HEK293T (cell line): Measurements from ENCODE around the gene AP5Z1.

Experiments
- CTCF ChIA-PET: fragments of 350-600 bp; formaldehyde crosslinking; extraction: SDS; loops from one replicate; lab custom pipeline; 2021; ENCODE audit warnings: antibody characterized with exemption, inconsistent platforms; lab: Yijun Ruan, JAX
- POLR2A ChIA-PET: fragments of 350-600 bp; formaldehyde crosslinking; extraction: SDS; loops from one replicate; lab custom pipeline; 2020; ENCODE audit warnings: antibody characterized with exemption, inconsistent platforms; lab: Yijun Ruan, JAX
- DNase-seq: peaks from one replicate; pipeline ENCODE4 v3.0.0; 2012; ENCODE audit warnings: mixed read lengths; ENCODE audit errors: extremely low spot score
- ARNT ChIP-seq: fragments of 450-650 bp; IDR thresholded peaks from 2 replicates; pipeline ENCODE4 v1.6.1; 2017; ENCODE audit warnings: mild to moderate bottlenecking
- BHLHE40 ChIP-seq: fragments of 450-650 bp; IDR thresholded peaks from 2 replicates; pipeline ENCODE4 v1.6.1; 2016; ENCODE audit warnings: mild to moderate bottlenecking, moderate library complexity, borderline replicate concordance
- CTBP1 ChIP-seq: fragments of 450-650 bp; IDR thresholded peaks from 2 replicates; pipeline ENCODE4 v1.6.1; 2016; ENCODE audit warnings: borderline replicate concordance
- ELF4 ChIP-seq: fragments of 450-650 bp; IDR thresholded peaks from 2 replicates; pipeline ENCODE4 v1.6.1; 2017; ENCODE audit warnings: antibody characterized with exemption
- FOXA1 ChIP-seq: fragments of 450-650 bp; IDR thresholded peaks from 2 replicates; pipeline ENCODE4 v1.6.1; 2016; ENCODE audit warnings: mild to moderate bottlenecking
- FOXK2 ChIP-seq: fragments of 450-650 bp; IDR thresholded peaks from 2 replicates; pipeline ENCODE4 v1.6.1; 2016; ENCODE audit warnings: mild to moderate bottlenecking
- FOXM1 ChIP-seq: fragments of 450-650 bp; IDR thresholded peaks from 2 replicates; pipeline ENCODE4 v1.6.1; 2017; ENCODE audit warnings: mild to moderate bottlenecking, borderline replicate concordance
- HDGF ChIP-seq: fragments of 450-650 bp; IDR thresholded peaks from 2 replicates; pipeline ENCODE4 v1.6.1; 2017; ENCODE audit warnings: antibody characterized with exemption, borderline replicate concordance
- L3MBTL2 ChIP-seq: fragments of 450-650 bp; conservative IDR thresholded peaks from 2 replicates; pipeline ENCODE4 v1.6.1; 2016; ENCODE audit warnings: mild to moderate bottlenecking
- LEF1 ChIP-seq: fragments of 450-650 bp; IDR thresholded peaks from 2 replicates; pipeline ENCODE4 v1.6.1; 2017; ENCODE audit warnings: mild to moderate bottlenecking, borderline replicate concordance
- NFRKB ChIP-seq: fragments of 450-650 bp; IDR thresholded peaks from 2 replicates; pipeline ENCODE4 v1.6.1; 2016; ENCODE audit warnings: mild to moderate bottlenecking, moderate library complexity
- SP1 ChIP-seq: fragments of 450-650 bp; IDR thresholded peaks from 2 replicates; pipeline ENCODE4 v1.6.1; 2017
- SUZ12 ChIP-seq: fragments of 450-650 bp; IDR thresholded peaks from 2 replicates; pipeline ENCODE4 v1.6.1; 2016; ENCODE audit warnings: mild to moderate bottlenecking
- TARDBP ChIP-seq: fragments of 450-650 bp; IDR thresholded peaks from 2 replicates; pipeline ENCODE4 v1.6.1; 2016
- ZNF384 ChIP-seq: fragments of 450-650 bp; IDR thresholded peaks from 2 replicates; pipeline ENCODE4 v1.6.1; 2016
- TF ChIP-seq, protein P1 (sequence below): fragments of 450-650 bp; IDR thresholded peaks from 2 replicates; pipeline ENCODE4 v1.6.1; 2016

AP5Z1 gene

DNA sequence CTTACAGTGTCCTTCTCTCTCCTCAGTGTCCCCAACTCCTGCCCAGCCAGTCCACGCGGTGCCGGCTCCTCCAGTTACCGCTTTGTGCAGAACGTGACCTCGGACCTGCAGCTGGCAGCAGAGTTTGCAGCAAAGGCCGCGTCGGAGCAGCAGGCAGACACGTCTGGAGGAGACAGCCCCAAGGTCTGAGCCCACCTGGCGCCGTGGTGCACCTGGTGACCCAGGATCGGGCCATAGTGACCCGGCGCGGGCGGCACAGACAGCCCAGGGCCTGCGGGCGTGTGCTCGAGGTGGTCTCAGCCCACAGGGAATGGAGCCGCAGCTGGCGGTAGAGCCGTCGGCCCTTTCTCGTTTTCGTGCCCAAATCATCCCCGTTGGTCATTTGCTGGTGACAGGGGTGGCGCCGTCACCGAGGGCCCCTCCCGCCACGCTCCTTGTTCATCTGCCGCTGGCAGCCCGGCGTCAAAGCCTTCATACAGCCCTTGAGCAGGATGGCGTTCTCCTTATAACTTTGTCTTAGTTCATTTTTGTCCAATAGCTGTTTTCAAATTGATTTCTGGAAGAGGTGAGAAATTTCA lies 20.9 kb upstream of the AP5Z1 start:
- ChIA-PET POLR2A (interaction anchor here (1.0 kb wide), 1 partner anchor 113 kb away, joined by 3 read pairs; no protein-coding TSS in a partner anchor), CTCF (no interaction called here)
- TF ChIP-seq L3MBTL2 (no peak), CTBP1 (no peak), BHLHE40 (no peak), TARDBP (no peak), LEF1 (no peak), SP1 (no peak), HDGF (no peak)
- no peak for DNase-seq

DNA sequence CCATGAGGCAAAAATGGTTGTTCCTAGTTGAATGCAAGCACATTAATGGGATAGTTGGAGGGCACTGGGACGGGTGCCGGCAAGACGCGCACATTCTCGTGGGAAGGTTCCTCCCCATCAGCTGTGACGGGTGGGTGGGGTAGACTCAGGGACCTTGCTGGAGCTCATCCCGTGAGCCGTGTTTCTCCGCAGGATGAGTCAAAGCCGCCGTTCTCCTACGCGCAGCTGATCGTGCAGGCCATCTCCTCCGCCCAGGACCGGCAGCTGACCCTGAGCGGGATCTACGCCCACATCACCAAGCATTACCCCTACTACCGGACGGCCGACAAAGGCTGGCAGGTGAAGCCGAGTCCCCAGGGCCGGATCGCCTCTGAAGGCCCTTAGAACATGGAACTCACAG lies 20.4 kb upstream of the AP5Z1 start:
- no peak for TF ChIP-seq HDGF
- no peak for TF ChIP-seq CTBP1
- CTCF ChIA-PET = no interaction called here
- no peak for DNase-seq
- POLR2A ChIA-PET = interaction anchor here (1.0 kb wide), 1 partner anchor 113 kb away, joined by 3 read pairs; no protein-coding TSS in a partner anchor

DNA sequence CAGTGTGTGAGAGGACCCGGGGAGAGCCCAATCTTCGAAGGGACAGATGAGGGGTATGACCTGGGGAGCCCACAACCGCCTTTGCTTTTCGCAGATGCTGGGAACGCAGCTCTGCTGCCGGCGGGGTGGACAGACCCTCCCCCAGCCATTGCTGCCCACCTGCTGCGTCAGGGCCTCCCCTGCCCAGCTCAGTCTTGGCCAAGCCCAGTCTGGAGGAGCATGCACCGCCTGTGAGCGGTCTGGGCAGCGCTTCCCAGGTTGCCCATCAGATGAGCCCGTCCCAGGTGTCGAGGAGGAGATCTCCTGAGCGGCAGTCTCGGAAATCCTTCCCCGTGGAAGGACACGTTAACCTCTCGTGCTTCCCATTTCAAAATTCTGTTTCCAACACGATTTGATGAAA lies 17.3 kb upstream of the AP5Z1 start:
- DNase-seq = no peak
- CTCF ChIA-PET = no interaction called here
- POLR2A ChIA-PET = no interaction called here
- TF ChIP-seq SP1 (no peak), HDGF (no peak), CTBP1 (no peak), ARNT (no peak), SUZ12 (no peak), FOXM1 (no peak), NFRKB (no peak), L3MBTL2 (no peak), FOXK2 (no peak), TARDBP (no peak), ELF4 (no peak)
- TF ChIP-seq, protein P1, sequence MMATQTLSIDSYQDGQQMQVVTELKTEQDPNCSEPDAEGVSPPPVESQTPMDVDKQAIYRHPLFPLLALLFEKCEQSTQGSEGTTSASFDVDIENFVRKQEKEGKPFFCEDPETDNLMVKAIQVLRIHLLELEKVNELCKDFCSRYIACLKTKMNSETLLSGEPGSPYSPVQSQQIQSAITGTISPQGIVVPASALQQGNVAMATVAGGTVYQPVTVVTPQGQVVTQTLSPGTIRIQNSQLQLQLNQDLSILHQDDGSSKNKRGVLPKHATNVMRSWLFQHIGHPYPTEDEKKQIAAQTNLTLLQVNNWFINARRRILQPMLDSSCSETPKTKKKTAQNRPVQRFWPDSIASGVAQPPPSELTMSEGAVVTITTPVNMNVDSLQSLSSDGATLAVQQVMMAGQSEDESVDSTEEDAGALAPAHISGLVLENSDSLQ = no peak

DNA sequence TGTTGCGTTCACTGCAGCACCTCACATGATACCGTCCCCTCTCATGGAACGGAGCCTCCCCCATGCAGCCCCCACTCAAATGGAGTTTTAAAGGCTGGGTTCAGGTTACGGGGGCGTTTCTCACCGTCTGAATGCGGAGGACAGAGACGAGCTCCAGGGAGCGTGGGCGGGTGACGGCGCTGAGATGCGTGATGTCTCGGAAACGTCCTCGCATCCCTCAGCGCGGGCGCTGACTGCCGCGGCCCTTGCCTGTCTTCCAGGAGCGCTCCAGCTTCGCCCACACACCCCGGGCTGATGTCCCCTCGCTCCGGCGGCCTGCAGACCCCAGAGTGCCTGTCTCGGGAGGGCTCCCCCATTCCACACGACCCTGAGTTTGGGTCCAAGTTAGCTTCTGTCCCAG lies 16.6 kb upstream of the AP5Z1 start:
- TF ChIP-seq TARDBP (no peak), SUZ12 (no peak), FOXA1 (no peak), L3MBTL2 (no peak), SP1 (no peak), HDGF (no peak), BHLHE40 (no peak), ZNF384 (no peak), FOXK2 (no peak)
- CTCF ChIA-PET = no interaction called here
- POLR2A ChIA-PET = no interaction called here
- no peak for DNase-seq

DNA sequence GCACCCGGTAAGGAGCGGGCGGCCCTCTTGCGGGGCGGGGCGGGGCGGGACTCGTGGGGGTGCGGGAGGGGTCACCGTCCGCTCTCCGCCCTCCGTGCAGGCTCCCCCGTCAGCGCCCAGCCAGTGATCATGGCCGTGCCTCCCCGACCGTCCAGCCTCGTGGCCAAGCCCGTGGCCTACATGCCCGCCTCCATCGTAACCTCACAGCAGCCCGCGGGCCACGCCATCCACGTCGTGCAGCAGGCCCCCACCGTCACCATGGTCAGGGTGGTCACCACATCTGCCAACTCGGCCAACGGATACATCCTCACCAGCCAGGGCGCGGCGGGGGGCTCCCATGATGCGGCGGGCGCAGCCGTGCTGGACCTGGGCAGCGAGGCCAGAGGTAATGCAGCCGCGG lies 16.2 kb upstream of the AP5Z1 start:
- POLR2A ChIA-PET = no interaction called here
- CTCF ChIA-PET = no interaction called here
- TF ChIP-seq SP1 (no peak), FOXM1 (no peak), ZNF384 (no peak), L3MBTL2 (no peak), FOXK2 (no peak), SUZ12 (no peak)

DNA sequence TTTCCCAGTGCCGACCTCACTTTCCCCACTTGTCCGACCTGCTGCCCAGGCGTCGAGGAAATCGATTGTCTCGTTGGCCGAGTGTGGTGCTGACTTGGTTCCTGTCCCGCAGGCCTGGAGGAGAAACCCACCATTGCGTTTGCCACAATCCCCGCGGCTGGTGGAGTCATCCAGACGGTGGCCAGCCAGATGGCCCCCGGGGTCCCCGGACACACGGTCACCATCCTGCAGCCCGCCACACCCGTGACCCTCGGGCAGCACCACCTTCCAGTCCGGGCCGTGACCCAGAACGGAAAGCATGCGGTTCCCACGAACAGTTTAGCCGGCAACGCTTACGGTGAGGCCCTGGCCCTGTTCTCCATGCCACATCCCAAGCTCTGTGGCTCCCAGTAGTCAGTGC lies 14.5 kb upstream of the AP5Z1 start:
- TF ChIP-seq HDGF (no peak), CTBP1 (no peak), SUZ12 (no peak), L3MBTL2 (no peak), ZNF384 (no peak), FOXK2 (no peak), ARNT (no peak), NFRKB (no peak)
- no peak for DNase-seq
- CTCF ChIA-PET = no interaction called here
- POLR2A ChIA-PET = interaction anchor here (1.0 kb wide), 1 partner anchor 15 kb away, joined by 3 read pairs; the partner anchor contains the start of gene AP5Z1

More for the DNA sequence above, 16.2 kb upstream of the AP5Z1 start:
- DNase-seq = no peak

DNA sequence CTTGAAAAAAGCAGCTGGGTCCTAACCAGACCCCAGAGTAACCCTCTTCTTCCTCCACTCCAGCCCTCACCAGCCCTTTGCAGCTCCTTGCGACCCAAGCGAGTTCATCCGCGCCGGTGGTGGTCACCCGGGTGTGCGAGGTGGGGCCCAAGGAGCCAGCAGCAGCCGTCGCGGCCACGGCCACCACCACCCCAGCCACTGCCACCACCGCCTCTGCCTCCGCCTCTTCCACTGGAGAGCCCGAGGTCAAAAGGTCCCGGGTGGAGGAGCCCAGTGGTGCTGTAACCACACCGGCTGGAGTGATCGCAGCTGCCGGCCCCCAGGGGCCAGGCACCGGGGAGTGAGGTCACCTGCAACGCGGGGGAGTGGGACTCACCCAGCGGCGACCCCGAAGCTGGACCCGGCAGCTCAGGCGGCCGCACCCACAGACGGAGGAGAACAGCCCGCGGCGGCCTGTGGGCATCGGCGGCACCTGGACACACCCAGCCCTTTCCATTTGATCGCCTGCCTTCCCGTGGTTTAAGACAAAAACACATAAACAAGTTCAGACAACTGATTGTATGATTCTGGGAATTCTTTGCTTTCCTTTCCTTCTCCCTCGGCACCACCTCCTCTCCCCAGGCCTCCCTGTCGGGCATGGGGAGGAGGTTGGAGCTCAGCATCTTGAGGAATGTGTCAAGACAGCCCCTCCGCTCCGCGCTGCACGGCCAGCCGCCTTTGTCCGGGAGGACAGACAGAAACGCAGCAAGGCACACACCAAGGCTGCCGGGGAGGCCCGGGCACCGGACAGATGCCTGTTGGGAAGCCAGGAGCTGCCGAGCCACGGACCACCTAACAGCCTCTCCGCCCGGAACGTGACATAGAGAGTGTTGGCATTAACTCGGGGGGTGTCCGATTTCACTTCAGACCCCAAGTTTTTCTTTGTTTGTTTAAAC lies 13.0 kb upstream of the AP5Z1 start:
- ChIA-PET POLR2A (no interaction called here), CTCF (no interaction called here)
- TF ChIP-seq TARDBP (no peak), ZNF384 (no peak), HDGF (no peak), ARNT (no peak), L3MBTL2 (no peak), CTBP1 (no peak), SP1 (no peak), FOXM1 (no peak), LEF1 (no peak), BHLHE40 (no peak), FOXK2 (no peak), ELF4 (no peak)
- TF ChIP-seq, protein P1 = no peak
- no peak for DNase-seq
